ENCODE results near the gene CLIC4. TPM values are rescaled to one million over a fixed set of nuclear protein-coding genes. Genes with fewer than 3 reads are reported as not detected.
"Not testable (repeated sequence)": the region's sequence is repeated elsewhere in the genome, so short reads cannot be mapped to it uniquely, and the experiment has no call there.

CLIC4 gene
- polyA plus RNA-seq, 3 donors = 184 to 211 (median 185) TPM

DNA sequence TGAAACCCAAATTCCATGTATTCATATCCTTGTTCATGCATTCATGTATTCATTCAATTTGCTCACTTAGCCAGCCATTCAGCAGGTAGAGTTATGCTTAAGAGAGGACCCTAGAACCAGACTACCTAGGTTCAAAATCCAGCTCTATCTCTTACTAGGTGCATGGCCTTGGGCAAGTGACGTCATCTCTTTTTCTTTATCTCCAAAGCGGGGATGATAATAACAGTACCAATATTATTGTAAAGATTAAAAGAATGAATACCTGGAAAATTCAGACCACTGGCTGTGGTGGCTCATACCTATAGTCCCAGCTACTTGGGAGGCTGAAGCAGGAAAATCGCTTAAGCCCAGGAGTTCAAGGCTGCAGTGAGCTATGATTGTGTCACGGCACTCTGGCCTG lies 33.9 kb upstream of the CLIC4 start:
- no peak for DNase-seq (ENCODE audit: extremely low read depth in 1 of 11, low read depth in 9 of 11, low spot score in 4 of 11)

DNA sequence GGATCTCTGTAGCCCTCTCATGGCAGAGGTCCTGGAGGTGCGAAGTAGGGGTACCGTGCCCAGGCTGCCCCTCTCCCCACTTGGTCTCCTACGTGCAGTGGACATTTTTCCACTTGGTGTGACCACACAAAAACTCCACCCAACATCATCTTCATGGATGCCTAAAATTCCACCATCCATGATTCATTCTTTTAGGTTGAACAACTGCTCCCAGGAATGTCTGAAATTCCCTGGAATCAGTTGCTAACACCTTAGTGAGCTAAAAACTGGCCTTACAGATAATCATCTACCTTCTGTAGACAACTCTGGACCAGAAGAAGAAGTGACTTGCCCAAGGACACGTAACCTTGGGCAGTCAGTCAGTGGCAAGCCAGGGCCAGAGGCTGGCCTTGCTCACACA lies 32.1 kb upstream of the CLIC4 start:
- DNase-seq (ENCODE audit: extremely low read depth in 1 of 11, low read depth in 9 of 11, low spot score in 4 of 11) = no peak

DNA sequence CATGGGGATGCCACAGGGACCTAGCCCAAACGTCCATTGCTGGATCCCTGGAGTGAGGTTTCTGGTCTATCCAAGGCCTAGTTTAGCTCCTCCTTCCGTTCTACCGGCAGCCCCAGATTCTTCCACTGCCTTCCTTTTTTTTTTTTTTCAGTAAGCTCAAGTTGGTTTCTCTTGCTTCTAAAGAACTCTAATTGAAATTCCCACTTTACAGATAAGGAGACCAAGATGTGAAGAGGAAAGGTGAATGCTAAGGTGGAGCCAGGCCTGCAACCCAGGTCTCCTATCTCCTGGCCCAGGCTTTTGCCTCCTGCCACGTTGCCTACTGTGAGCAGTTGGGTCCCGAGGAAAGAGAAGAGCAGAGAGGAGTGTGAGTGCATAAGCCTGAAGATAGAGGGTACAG lies 31.5 kb upstream of the CLIC4 start:
- no peak for DNase-seq (ENCODE audit: extremely low read depth in 1 of 11, low read depth in 9 of 11, low spot score in 4 of 11)

DNA sequence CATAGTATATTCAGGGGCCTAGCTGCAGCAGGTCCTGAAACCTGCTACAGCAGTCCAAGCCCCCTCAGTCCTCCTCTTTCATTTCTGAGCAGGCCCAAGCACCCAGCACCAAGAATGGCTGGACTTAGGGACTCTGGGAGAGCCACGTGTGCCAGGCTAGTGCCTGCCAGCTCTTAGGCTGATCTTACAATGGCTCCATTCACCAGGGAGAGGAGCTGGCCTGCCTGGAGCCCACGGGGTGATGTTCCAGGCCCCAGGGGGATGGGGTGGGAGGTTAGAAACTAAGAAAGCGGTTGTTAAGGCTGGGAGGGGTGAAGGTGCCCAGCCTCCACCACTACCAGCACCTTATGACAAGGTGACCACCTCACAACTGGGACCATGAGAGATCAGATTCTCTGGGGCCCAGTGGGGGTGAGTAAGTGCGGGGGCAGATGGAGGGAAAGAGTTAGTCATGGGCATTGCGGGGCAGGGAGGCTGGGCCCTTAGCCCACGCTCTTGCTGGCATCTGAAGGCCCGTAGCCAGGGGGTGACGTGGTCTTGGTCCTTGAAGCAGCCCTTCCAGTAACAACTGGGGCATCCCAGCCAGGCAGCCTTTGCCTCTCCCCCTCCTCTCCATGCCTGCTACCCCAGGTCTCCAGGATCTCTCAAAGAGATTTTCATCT lies 30.3 kb upstream of the CLIC4 start:
- no peak for DNase-seq (ENCODE audit: extremely low read depth in 1 of 11, low read depth in 9 of 11, low spot score in 4 of 11)

DNA sequence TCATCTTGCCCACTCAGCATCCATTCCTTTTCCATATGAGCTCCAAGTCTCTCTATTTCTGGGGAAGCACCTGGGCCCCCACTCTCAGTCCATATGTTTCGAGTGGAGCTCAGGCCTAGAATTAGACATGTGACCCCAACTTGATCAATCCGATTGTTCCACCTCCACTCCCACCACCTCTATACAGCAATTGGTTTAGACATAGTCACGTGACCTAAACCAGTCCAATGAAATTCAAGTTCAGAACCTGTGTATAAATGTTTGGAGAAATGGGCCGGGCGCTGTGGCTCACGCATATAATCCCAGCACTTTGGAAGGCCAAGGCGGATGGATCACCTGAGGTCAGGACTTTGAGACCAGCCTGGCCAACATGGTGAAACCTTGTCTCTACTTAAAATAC lies 29.6 kb upstream of the CLIC4 start:
- no peak for DNase-seq (ENCODE audit: extremely low read depth in 1 of 11, low read depth in 9 of 11, low spot score in 4 of 11)

DNA sequence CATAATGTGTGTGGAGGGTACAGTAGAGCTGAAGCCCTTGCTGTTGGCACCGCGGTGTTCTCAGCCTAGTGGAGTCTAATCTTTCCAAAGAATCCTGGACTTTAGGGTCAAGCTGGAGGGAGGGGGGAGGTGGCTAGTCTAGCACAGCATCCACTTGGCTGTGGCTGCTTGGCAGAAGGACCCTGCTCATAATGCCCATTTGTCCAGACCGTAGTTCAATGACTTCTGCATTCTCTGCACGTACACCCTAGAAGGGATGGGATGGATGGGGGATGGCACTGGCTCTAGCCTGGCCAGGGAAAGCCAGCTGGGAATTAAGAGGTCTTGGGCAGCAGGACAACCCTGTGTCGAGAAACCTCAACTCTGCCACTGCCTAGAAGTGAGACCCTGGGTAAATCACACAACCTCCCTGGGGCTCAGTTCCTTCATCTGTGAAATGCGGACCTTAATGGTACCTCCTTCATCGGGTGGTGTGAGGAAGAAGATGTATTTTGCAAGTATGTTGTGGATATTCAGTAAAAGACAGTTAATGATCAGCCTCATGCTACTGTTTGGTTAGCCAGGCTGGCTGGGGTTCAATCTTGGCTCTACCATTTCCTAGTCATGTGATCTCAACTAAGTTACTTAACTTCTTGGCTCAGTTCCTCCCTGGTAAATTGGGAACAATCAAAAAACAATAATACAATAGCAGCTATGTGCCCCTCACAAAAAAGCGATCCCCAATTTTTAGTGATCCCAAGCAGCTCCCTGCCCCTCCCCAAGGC lies 27.2 kb upstream of the CLIC4 start:
- DNase-seq (ENCODE audit: extremely low read depth in 1 of 11, low read depth in 9 of 11, low spot score in 4 of 11) = no peak

DNA sequence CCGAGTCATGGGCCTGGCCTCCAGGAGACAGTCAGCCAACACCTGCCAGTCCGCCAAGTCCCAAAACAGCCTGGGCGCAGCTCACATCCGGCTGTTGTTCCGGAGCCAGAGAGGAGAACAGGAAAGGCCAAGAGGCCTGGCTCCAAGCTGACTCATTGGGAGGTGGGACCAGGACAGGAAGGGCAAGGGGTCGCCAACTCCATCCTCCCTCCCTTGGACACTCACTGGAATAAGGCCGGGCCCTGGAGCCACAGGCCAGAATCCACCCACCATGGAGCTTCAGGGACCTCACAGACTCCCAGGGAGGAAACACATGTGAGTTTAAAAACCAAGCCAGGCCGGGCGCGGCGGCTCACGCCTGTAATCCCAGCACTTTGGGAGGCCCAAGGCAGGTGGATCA lies 25.1 kb upstream of the CLIC4 start:
- DNase-seq (ENCODE audit: extremely low read depth in 1 of 11, low read depth in 9 of 11, low spot score in 4 of 11) = no peak

DNA sequence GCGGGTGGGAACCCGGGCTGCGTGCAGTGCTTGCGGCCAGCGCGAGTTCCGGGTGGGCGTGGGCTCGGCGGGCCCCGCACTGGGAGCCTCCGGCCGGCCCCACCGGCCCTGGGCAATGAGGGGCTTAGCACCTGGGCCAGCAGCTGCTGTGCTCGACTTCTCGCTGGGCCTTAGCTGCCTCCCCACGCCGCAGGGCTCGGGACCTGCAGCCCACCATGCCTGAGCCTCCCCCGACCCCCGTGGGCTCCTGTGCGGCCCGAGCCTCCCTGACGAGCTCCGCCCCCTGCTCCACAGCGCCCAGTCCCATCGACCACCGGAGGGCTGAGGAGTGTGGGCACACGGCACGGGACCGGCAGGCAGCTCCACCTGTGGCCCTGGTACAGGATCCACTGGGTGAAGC lies 23.7 kb upstream of the CLIC4 start:
- DNase-seq (ENCODE audit: extremely low read depth in 1 of 11, low read depth in 9 of 11, low spot score in 4 of 11) = no peak

DNA sequence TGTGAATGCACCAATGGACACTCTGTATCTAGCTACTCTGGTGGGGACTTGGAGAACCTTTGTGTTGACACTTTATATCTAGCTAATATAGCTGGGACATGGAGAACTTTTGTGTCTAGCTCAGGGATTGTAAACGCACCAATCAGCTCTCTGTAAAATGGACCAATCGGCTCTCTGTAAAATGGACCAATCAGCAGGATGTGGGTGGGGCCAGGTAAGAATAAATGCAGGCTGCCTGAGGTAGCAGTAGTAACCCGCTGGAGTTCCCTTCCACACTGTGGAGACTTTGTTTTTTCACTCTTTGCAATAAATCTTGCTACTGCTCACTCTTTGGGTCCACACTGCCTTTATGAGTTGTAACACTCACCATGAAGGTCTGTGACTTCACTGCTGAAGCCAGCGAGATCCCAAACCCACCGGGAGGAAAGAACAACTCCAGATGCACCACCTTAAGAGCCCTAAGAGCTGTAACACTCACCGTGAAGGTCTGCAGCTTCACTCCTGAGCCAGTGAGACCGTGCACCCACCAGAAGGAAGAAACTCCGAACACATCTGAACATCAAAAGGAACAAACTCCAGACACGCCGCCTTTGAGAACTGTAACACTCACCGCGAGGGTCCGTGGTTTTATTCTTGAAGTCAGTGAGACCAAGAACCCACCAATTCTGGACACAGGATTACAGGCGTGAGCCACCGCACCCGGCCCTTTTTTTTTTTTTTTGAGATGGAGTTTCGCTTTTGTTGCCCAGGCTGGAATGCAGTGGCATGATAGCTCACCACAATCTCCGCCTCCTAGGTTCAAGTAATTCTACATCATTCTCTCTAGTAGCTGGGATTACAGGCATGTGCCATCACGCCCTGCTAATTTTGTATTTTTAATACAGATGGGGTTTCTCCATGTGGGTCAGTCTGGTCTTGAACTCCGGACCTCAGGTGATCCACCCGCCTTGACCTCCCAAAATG lies 22.9 kb upstream of the CLIC4 start:
- not testable (repeated sequence) for DNase-seq (ENCODE audit: extremely low read depth in 1 of 11, low read depth in 9 of 11, low spot score in 4 of 11)

DNA sequence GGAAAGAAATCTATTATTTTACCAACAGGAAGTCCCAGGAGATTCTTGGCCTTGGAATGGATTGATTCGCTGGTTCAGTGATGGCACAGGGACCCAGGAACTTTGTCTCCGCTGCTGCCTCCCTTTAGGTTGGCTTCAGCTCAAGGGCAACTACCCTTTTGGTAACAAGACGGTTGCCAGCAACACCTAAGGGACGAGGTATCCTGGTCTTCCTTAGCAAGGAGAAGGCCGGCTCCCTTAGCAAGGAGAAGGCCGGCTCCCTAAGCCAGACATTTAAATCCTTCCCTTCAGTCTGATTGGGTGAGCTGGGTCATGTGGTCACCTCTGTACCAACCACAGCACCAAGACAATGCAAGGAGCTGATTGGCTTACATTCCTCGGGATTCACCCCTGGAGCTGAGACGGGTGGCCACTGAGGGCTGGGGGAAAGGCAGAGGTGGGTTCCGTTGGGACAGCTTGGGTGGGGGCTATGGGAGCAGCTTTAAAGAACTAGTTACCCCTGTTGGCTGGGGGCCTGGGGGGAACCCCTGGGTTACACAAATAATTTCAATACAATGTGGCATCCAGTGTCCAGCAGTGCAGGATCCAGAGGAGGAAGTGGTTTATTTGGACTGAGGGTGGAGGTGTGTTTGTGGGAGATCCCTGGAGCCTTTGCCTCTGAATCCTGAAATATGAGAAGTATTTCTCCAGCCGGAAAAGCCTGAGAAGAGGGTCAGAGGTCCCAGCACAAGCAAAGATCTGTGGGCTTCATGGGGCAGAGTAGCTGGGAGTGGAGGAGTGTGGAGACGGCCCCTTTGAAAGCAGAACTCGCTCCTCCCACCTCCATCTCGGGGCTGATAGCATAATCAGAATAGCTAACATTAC lies 20.7 kb upstream of the CLIC4 start:
- DNase-seq (ENCODE audit: extremely low read depth in 1 of 11, low read depth in 9 of 11, low spot score in 4 of 11) = peak in 1 of 11 donors; percentile 81

DNA sequence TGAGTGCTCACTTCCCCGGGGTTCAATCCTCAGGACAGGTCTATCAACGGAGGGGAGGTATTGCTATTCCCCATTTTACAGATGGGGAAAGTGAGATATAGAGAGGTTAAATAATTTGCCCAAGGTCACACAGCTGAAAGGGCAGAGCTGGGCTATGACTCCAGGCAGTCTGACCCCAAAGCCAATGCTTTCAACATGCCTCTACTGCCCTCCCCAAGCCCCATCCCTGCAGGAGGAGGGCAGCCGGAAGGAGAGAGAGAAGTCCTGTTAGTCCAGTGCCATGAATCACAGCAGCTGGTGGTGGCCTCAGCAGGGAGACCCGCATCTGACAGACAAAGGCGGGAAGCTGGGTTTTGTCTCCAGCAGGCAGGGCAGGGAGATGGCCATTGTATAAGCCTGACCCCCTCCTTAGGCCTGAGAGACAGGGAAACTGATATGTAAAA lies 20.0 kb upstream of the CLIC4 start:
- no peak for DNase-seq (ENCODE audit: extremely low read depth in 1 of 11, low read depth in 9 of 11, low spot score in 4 of 11)

DNA sequence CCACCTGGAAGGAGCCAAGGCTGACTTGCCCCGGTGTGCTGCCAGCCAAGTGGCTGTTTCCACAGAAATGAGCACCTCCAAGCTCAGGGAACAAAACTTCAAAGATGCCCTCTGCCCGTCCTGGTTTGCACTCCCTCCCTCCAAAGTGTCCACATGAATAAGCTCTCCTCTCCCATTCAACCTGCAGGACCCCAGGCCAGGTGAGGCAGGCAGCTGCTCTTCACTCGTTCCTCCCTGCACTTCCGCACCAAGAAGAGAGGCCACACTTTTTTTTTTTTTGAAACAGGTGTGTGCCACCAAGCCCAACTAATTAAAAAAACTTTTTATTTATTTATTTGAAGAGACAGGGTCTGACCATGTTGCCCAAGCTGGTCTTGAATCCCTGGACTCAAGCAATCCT lies 18.5 kb upstream of the CLIC4 start:
- no peak for DNase-seq (ENCODE audit: extremely low read depth in 1 of 11, low read depth in 9 of 11, low spot score in 4 of 11)

DNA sequence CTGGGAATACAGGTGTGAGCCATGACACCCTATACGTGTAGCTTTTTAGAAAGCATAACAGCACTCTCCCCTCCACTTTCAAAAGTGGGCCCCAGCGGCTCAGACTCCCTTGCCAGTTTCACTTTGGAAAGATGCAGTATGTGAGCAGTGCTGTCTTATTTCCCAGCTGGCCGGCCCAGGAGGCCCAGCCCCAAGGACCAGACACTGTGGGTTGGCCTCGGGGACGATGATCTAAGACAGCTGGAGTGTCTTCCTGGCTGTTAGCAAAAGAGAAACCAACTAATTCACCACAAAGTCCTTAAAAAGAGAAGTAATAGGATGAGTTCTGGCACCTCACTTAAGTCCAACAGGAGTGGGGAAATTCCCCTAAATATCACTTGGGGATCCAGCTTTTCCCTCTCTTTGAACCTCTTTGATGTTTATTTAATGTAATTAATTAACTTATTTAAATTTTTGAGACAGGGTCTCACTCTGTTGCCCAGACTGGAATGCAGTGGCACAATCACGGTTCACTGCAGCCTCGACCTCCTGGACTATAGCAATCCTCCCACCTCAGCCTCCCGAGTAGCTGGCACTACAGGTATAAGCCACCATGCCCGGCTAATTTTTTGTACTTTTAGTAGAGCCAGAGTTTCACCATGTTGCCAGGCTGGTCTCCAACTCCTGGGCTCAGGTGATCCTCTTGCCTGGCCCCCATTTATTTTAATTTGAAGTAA lies 17.6 kb upstream of the CLIC4 start:
- peak in 2 of 11 donors; percentile 48 to 78 for DNase-seq (ENCODE audit: extremely low read depth in 1 of 11, low read depth in 9 of 11, low spot score in 4 of 11)

DNA sequence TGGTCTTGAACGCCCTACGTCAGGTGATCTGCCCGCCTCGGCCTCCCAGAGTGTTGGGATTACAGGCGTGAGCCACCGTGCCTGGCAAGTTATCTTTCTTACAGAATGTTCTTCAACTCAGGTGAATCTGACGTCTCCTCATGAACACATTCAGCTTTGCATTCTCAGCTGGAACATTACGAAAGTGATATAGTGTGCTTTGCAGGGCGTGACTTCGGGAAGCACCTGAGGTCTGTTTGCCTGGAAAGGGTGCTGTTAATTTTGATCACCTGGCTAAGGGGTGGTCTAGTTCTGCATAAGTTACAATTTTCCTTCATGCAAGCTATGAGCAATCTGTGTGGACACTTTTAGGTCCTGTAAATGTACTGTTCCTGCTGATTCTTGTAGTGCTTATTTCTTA lies 16.3 kb upstream of the CLIC4 start:
- DNase-seq (ENCODE audit: extremely low read depth in 1 of 11, low read depth in 9 of 11, low spot score in 4 of 11) = no peak

DNA sequence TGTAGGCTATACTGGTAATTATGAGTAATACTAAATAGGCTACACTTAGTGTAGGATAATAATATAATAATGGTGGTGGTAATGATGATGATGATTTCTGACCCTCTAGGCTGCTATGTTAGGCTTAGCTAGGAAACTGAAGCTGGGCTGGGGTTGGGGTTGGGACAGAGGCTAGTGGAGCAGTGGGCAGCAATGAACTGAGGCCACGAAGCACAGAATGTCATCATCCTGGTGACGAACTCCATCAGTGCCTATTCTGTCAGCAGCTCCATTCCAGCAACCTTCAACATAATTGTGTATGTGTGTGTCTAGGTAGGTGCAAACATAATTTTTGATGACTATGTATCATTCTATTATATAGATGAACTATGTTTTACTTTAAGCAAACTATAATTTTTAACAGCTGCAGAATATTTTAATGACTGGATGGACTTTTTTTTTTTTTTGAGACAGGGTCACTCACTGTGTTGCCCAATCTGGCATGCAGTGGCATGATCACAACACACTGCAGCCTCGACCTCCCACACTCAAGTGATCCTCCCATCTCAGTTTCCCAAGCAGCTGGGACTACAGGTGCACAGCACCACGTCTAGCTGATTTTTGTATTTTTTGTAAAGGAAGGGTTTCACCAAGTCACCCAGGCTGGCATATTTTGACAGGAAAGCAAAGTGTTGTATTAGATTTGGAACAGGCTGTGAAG lies 12.9 kb upstream of the CLIC4 start:
- no peak for DNase-seq (ENCODE audit: extremely low read depth in 1 of 11, low read depth in 9 of 11, low spot score in 4 of 11)

DNA sequence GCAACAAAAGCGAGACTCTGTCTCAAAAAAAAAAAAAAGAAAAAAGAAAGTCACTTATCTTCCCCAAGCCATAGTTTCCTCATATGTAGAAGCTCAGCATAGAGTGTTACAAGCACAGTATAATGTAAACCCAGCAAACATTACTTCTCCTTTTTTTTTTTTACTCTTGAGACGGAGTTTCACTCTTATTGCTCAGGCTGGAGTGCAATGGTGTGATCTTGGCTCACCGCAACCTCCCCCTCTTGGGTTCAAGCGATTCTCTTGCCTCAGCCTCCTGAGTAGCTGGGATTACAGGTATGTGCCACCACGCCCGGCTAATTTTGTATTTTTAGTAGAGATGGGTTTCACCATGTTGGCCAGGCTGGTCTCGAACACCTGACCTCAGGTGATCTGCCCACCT lies 11.9 kb upstream of the CLIC4 start:
- not testable (repeated sequence) for DNase-seq (ENCODE audit: extremely low read depth in 1 of 11, low read depth in 9 of 11, low spot score in 4 of 11)

DNA sequence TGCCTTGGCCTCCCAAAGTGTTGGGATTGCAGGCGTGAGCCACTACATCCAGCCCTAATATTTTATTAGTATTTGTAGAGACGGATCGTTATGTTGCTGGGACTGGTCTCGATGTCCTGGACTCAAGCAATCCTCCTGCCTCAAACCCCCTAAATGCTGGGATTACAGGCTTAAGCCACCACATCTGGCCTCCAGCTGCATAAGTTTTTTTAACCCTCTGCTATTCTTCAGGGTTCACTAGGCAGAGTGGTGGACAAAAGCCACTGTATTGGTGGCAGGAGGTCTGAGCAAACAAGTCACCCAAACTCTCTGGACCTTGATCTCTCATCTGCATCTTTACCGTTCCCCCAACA lies 10.1 kb upstream of the CLIC4 start:
- DNase-seq (ENCODE audit: extremely low read depth in 1 of 11, low read depth in 9 of 11, low spot score in 4 of 11) = no peak
